ENCODE measurements around the gene NT5C1A.

Gene NT5C1A

GRCh38 chr1:39635205-39635870 lies 36.6 kb downstream of the NT5C1A start:
- no peak for DNase-seq (ENCODE audit: low spot score)

DNA sequence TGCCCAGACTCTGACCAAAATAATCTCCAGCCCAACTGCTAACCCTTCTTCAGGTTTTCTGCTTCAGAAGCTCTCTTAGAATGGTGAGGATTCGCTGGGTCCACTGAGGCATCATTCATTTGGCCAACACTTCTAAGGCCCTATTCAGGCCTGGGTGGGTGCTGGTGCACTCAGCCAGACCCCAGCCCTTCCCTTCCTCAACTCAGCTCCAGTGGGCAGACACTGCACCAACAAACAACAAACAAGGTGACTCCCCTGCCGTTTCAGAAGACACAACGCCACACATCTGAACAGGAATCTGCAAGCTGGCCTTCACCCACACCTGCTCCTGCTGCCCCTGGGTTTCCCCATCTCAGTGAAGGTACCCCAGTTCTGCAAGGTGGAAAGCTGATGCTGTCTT lies 38.5 kb downstream of the NT5C1A start:
- DNase-seq (ENCODE audit: low spot score), result no peak

GRCh38 chr1:39632682-39633417 lies 39.1 kb downstream of the NT5C1A start:
- DNase-seq (ENCODE audit: low spot score), result peak; percentile 85

DNA sequence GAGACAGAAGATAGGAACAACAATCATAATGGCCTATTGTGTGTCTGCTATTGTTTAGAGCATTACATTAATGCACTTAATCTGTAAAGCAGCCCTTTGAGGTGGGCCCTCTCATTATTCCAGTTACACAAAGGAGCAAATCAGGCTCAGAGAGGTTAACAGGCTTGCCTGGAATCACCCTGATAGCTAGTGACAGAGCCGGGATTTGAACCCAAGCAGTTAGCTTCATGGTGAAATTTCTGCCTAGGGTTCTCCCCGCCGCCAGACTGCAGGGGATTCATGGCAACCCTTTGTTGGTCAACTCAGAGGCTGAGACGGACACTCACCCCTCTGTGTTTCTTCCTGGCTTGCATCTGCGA lies 39.6 kb downstream of the NT5C1A start:
- no peak for DNase-seq (ENCODE audit: low spot score)

DNA sequence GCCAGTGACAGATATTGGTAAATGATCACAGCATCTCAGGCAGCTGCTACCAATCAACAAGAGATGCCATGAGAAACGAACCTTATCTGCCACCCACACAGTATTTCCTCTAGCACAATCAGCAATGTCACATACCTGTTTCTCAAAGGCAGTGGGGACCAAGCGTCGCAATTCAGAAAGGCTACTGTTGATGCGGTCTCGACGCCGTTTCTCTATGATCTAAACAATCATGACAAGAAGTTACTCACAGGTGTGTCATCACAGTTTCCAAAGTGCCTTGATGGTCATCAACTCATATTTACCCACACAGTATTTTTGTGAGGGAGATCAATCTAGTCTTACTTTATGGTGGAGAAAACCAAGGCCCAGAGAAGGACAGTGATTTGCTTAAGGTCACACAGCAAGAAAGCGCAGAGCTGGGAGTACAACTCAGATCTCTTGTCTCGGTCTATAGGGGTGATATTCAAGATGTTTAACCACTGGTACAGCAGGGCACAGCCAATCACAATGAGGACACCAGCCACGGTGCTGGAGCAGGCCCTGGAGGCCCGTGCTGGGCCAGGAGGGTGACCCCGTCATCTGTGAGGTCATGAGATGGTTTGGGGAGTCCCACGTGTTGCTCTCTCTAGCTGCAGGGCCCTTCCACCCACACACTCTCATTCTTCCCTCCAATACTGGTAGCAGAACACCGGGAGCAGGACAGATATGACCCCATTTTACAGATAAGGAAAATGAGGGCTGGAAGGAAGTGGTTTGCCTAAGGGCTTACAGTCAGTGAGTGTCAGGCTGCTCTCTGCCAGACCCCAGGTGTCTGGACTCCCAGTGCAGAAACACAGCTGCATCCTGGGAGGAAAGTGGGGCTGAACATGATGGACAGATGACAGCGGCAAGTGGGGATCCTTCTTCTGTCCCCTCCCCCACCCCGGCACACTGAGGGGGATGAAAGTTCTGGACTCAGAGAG lies 40.3 kb downstream of the NT5C1A start:
- no peak for DNase-seq (ENCODE audit: low spot score)

DNA sequence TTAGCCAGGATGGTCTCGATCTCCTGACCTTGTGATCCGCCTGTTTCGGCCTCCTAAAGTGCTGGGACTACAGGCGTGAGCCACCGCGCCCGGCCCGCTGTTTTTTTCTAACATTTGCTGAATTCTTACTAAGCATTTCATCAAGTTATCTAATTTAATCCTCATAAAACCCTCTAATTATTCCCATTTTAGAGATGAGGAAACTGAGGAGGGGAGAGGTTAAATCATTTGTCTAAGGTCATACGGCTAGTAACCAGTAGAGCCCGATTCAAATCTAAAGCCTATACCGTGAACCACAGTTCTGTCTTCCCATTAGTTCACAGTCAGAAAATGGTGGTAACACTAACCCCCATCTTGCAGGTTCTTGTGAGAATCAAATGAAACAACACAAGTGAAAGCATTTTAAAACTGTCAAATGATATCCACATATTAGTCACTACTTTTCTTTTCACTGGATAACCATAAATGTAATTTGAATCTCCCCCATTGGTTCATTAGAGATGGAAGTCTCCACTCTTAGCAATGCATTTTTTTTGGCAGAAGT lies 43.0 kb downstream of the NT5C1A start:
- no peak for DNase-seq (ENCODE audit: low spot score)

DNA sequence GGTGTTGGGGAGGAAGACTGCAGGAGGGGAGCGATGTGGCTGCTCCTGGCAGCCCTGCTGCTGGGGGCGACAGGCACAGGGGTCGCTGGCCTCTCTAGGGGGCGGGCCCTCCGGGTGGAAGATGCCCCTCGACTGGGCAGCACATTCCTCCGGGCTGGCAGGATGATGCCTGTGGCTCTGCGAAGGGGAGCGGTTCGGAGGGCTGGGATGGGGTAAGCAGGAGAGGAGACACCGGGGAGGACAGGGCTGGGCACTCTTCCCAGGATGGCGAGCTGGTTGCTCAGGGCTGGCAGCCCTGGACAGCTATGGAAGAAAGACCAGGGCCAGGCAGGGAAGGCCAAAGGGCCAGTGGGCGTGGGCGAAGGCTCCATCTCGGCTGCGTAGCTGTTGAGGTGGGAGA lies 45.3 kb downstream of the NT5C1A start:
- DNase-seq (ENCODE audit: low spot score), result no peak

GRCh38 chr1:39625462-39626273 lies 46.2 kb downstream of the NT5C1A start:
- peak; percentile 76 for DNase-seq (ENCODE audit: low spot score)

GRCh38 chr1:39625009-39625408 lies 46.9 kb downstream of the NT5C1A start:
- DNase-seq (ENCODE audit: low spot score), result no peak

DNA sequence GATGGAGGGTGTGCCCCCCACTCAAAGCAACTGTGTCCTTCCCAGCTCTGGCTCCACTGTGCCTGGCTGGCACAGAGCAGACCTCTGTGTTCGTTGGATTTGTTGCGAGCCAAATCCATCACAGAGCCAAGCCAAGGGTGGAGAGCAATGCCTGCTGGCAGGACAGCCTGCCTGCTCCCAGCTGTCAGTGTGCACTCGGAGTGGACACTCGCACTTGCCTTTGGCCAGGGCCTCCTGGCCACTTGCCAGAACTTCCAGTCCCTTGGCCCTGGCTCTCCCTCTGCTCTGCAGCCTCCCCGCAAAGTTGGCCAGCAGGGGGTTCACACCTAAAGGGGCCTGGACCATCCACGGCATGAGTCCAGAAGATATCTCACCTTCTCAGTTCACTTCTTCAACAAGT lies 48.9 kb downstream of the NT5C1A start:
- DNase-seq (ENCODE audit: low spot score), result no peak

DNA sequence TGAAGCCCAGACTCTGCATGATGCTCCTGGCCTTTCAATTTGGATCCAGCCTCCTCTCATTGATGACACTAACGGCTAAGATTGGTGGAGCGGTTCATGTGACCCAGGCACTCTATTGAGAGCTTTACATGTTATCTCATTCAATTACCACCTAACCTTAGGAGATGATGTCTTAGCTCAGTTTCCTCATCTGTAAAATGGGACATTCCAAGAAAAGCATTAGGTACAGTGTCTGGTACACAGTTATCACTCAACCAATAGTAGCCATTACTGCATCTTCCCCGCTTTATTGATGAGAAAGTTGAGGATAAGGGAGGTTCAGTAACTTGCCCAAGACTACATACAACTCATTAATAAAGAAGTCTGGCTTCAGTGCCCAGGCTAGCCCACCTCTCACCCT lies 49.5 kb downstream of the NT5C1A start:
- DNase-seq (ENCODE audit: low spot score), result no peak

GRCh38 chr1:39620659-39621165 lies 51.2 kb downstream of the NT5C1A start:
- DNase-seq (ENCODE audit: low spot score), result no peak

GRCh38 chr1:39617488-39618049 lies 54.3 kb downstream of the NT5C1A start:
- peak; percentile 10 for DNase-seq (ENCODE audit: low spot score)

DNA sequence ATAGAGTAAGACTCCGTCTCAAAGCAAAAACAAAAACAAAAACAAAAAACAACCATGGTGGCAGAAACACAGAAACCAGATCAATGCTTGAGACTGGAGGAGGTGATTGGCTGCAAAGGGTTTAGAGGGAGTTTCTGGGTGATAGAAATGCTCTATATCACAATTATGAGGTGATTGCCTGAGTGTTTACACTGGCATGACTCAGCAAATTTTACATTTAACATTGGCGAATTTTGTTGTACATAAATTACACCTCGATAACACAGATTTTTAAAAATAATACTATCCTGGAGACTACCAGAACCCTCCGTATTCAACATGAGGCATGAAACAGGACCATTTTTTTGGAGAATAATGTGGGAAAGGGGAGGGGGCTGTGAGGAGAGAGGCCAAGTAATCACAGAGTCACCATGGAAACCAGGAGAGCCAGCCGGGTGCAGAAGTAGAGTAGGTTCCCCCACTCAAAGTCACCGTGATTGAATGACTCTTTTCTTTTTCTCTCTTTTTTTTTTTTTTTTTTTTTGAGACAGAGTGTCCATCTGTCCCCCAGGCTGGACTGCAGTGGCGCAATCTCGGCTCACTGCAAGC lies 56.7 kb downstream of the NT5C1A start:
- no peak for DNase-seq (ENCODE audit: low spot score)

GRCh38 chr1:39614488-39614887 lies 57.4 kb downstream of the NT5C1A start:
- no peak for DNase-seq (ENCODE audit: low spot score)

- no peak for DNase-seq (ENCODE audit: low spot score)
These were observed 58.7 kb downstream of the NT5C1A start for GRCh38 chr1:39613250-39613649.

DNA sequence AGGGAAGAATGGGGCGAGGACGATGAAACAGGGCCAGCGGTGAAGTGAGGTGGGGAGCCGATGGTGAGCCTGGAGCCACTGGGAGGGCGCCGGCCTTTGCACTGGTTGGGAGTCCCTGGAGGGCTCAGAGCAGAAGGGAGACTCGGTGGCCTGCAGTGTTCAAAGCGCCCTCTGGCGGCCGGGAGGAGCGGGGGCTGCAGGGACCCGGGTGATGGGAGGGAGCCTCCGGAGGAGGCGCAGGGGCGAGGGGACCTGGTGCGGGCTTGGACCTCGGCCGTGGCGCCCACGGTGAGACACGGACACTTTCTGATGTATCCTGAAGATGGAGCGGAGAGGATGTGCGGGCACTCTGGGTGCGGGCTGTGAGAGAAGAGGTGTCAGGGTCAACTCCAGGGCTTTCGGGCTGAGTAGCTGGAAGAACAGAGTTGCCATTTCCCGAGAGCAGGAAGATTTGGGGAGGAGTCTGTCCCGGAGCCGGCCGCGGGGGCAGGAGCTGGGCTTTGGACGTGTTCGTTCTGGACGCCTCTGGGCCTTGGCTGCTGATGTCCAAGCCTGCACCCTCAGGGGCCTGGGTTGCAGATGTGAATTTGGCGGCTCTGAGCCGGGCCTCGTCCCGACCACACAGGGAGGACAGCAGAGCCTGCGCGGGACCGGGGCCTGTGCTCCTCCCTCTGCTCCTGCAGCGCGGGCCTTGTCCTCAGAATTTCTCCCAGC lies 62.1 kb downstream of the NT5C1A start:
- peak; percentile 7 for DNase-seq (ENCODE audit: low spot score)
